Left ventricle myocardium inferior (tissue), 1 donor: ENCODE results near the gene CYP4F8. TPM values are rescaled to one million over a fixed set of nuclear protein-coding genes. Genes with fewer than 3 reads are reported as not detected.

Experiments
- total RNA-seq: library from RNA; stranded (reverse); fragmentation: NEBNext Ultra II Directional; extraction: Animal tissue kit (Norgen Biotek cat#: 25700); gene quantifications from one replicate; pipeline ENCODE4 v1.2.1, GENCODE V29; 2021
- donor health status: DM: no; HTN: yes; CAD: no; lungs with severe emphysema.

Gene CYP4F8
- total RNA-seq, 1 donor from 2014 or later, result not detected

Other genes starting within 250 kb of the CYP4F8 start
- 21.8 TPM for gene AKAP8, start 235.4 kb upstream of the CYP4F8 start, total RNA-seq
- gene AKAP8L, start 196.2 kb upstream of the CYP4F8 start, total RNA-seq, result 74.5 TPM
- gene WIZ, start 165.3 kb upstream of the CYP4F8 start, total RNA-seq, result 25.3 TPM
- 1.5 TPM for gene RASAL3, start 150.7 kb upstream of the CYP4F8 start, total RNA-seq
- gene PGLYRP2, start 135.7 kb upstream of the CYP4F8 start, total RNA-seq, result not detected
- gene CYP4F22, start 106.7 kb upstream of the CYP4F8 start, total RNA-seq, result not detected
- gene CYP4F3, start 25.7 kb downstream of the CYP4F8 start, total RNA-seq, result not detected
- gene CYP4F12, start 57.9 kb downstream of the CYP4F8 start, total RNA-seq, result 3.3 TPM
- not detected for gene OR10H2, start 112.8 kb downstream of the CYP4F8 start, total RNA-seq
- not detected for gene OR10H3, start 122.8 kb downstream of the CYP4F8 start, total RNA-seq
- not detected for gene OR10H5, start 172.4 kb downstream of the CYP4F8 start, total RNA-seq
- gene OR10H1, start 200.4 kb downstream of the CYP4F8 start, total RNA-seq, result not detected